Germinal center (tissue), 1 donor: ENCODE data around the gene COX5A.

Experiments
- DNase-seq: peaks from one replicate; pipeline ENCODE4 v3.0.0; 2012; ENCODE audit warnings: mixed read lengths, low spot score

The COX5A gene

GRCh38 chr15:74937590-74938371, at the start of gene COX5A:
Gene COX5A, minus strand, starts transcription at chr15:74938073. Its CDS starts 59 bp downstream, at chr15:74938014.
- DNase-seq = peak; percentile 88

- no peak for DNase-seq
These were observed 45.9 kb upstream of the COX5A start for GRCh38 chr15:74983725-74984231.

GRCh38 chr15:74982183-74982582, 44.3 kb upstream of the COX5A start:
- no peak for DNase-seq

GRCh38 chr15:74978503-74978902, 40.6 kb upstream of the COX5A start:
- no peak for DNase-seq

- DNase-seq = no peak
These were observed 40.2 kb upstream of the COX5A start for GRCh38 chr15:74978077-74978476.

- DNase-seq = no peak
These were observed 39.7 kb upstream of the COX5A start for GRCh38 chr15:74977599-74977998.

- no peak for DNase-seq
These were observed 38.3 kb upstream of the COX5A start for GRCh38 chr15:74976159-74976558.

- DNase-seq = no peak
These were observed 29.8 kb upstream of the COX5A start for GRCh38 chr15:74967670-74968069.

GRCh38 chr15:74964794-74965193, 26.9 kb upstream of the COX5A start:
- no peak for DNase-seq

GRCh38 chr15:74963213-74963612, 25.3 kb upstream of the COX5A start:
- no peak for DNase-seq

- no peak for DNase-seq
These were observed 24.8 kb upstream of the COX5A start for GRCh38 chr15:74962671-74963070.

- DNase-seq = no peak
These were observed 24.3 kb upstream of the COX5A start for GRCh38 chr15:74962219-74962618.

- no peak for DNase-seq
These were observed 23.7 kb upstream of the COX5A start for GRCh38 chr15:74961616-74962015.

- no peak for DNase-seq
These were observed 23.2 kb upstream of the COX5A start for GRCh38 chr15:74960995-74961588.

GRCh38 chr15:74960286-74960685, 22.4 kb upstream of the COX5A start:
- DNase-seq = no peak

- no peak for DNase-seq
These were observed 21.7 kb upstream of the COX5A start for GRCh38 chr15:74959586-74959939.

- DNase-seq = no peak
These were observed 21.2 kb upstream of the COX5A start for GRCh38 chr15:74958908-74959585.

GRCh38 chr15:74958320-74958907, 20.5 kb upstream of the COX5A start:
- peak; percentile 24 for DNase-seq

GRCh38 chr15:74957476-74958035, 19.7 kb upstream of the COX5A start:
- DNase-seq = no peak

- DNase-seq = peak; percentile 85
These were observed 19.0 kb upstream of the COX5A start, which contains the start of gene RPP25 for GRCh38 chr15:74956648-74957475. Gene RPP25, minus strand, starts transcription at chr15:74956772. Its CDS starts 189 bp downstream, at chr15:74956583.
